ENCODE results near the gene AHCYL1.

AHCYL1 gene

DNA sequence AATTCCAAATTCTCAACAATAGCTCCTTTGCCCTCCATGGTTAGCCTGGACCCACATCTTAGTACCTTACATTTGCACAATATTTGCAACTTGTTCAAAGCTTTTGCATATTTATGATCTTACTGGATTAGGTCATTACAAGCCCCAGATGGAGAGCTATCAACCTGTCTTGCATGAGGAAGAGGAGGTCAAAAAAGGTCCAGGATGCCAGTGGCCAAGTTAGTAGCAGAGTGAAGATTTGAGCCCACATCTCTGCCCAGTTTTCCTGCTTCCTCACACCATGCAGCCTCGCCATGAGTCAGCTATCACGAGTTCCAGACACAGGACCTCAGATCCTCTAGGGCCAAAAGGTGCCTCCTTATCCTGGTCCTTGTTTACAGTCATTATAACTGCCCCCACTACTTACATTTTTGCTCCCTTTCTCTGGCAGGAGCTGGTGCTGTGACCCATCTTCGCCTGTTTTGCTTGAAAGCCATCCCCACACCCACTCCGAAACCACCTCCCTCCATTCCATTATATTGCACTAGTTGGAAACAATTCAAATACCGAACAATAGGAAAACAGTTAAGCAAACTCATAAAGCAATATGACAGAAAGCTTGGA is 5.0 kb upstream of the AHCYL1 start:
- no peaks in the 10 kb centered on the region for H3K27me3 ChIP-seq (ENCODE audit: insufficient read depth, poor library complexity, severe bottlenecking)
- no peak overlapping the region for H3K27ac ChIP-seq (replicated peaks)
- no peak for TF ChIP-seq POLR2AphosphoS5 (IDR thresholded peaks at IDR 0.05; ENCODE audit: low read depth)
- TF ChIP-seq GABPA (IDR thresholded peaks at IDR 0.05; ENCODE audit: low read depth), result no peak
- TF ChIP-seq, protein P1, sequence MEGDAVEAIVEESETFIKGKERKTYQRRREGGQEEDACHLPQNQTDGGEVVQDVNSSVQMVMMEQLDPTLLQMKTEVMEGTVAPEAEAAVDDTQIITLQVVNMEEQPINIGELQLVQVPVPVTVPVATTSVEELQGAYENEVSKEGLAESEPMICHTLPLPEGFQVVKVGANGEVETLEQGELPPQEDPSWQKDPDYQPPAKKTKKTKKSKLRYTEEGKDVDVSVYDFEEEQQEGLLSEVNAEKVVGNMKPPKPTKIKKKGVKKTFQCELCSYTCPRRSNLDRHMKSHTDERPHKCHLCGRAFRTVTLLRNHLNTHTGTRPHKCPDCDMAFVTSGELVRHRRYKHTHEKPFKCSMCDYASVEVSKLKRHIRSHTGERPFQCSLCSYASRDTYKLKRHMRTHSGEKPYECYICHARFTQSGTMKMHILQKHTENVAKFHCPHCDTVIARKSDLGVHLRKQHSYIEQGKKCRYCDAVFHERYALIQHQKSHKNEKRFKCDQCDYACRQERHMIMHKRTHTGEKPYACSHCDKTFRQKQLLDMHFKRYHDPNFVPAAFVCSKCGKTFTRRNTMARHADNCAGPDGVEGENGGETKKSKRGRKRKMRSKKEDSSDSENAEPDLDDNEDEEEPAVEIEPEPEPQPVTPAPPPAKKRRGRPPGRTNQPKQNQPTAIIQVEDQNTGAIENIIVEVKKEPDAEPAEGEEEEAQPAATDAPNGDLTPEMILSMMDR (IDR thresholded peaks at IDR 0.05; ENCODE audit: insufficient read depth, low read length), result no peak
- TF ChIP-seq, protein P2, sequence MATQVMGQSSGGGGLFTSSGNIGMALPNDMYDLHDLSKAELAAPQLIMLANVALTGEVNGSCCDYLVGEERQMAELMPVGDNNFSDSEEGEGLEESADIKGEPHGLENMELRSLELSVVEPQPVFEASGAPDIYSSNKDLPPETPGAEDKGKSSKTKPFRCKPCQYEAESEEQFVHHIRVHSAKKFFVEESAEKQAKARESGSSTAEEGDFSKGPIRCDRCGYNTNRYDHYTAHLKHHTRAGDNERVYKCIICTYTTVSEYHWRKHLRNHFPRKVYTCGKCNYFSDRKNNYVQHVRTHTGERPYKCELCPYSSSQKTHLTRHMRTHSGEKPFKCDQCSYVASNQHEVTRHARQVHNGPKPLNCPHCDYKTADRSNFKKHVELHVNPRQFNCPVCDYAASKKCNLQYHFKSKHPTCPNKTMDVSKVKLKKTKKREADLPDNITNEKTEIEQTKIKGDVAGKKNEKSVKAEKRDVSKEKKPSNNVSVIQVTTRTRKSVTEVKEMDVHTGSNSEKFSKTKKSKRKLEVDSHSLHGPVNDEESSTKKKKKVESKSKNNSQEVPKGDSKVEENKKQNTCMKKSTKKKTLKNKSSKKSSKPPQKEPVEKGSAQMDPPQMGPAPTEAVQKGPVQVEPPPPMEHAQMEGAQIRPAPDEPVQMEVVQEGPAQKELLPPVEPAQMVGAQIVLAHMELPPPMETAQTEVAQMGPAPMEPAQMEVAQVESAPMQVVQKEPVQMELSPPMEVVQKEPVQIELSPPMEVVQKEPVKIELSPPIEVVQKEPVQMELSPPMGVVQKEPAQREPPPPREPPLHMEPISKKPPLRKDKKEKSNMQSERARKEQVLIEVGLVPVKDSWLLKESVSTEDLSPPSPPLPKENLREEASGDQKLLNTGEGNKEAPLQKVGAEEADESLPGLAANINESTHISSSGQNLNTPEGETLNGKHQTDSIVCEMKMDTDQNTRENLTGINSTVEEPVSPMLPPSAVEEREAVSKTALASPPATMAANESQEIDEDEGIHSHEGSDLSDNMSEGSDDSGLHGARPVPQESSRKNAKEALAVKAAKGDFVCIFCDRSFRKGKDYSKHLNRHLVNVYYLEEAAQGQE (IDR thresholded peaks at IDR 0.05; ENCODE audit: insufficient replicate concordance, low read depth), result no peak
- no peak for TF ChIP-seq SPI1 (IDR thresholded peaks at IDR 0.05; ENCODE audit: borderline replicate concordance, low read depth)
- no peak overlapping the region for H3K4me3 ChIP-seq (replicated peaks; ENCODE audit: insufficient read depth, low read length)
- no peak for DNase-seq (ENCODE audit: low read depth in 1 of 2, low spot score in 1 of 2)

DNA sequence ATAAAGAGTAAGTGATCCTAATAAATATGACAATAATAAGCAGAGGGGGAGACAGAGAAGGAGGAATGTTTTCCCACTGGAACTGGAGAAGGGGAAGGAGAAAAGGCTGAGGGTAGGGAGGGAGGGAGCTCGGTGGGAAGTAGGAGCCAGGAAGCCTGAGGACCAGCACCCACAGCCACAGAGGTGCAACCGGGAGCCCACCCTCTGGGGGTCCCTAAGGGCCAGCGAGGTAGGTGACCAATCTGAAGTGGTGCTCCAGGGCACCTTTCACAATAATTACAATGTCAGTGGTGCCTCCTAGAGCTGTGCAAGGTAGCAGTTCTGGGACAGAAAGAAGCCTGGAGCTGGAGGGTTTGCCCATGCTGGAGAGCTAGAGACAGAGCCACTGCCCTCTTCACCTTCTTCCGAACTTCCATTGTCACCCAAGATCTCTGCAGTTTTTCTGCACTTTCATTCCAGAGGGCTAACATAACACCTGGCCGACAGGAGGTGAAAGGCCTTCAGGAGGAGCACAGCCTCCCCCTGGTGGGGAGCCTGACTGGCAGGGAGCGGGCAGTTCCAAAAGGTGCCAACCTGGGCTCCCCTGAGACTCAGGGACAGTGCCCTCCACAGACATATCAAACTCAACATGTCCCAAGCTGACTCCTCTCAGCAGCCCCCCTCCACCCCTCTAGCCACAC is 4.1 kb upstream of the AHCYL1 start:
- Histone ChIP-seq H3K27ac (replicated peaks) (no peak overlapping the region), H3K27me3 (ENCODE audit: insufficient read depth, poor library complexity, severe bottlenecking) (no peaks in the 10 kb centered on the region), H3K4me3 (replicated peaks; ENCODE audit: insufficient read depth, low read length) (no peak overlapping the region)
- TF ChIP-seq SPI1 (IDR thresholded peaks at IDR 0.05; ENCODE audit: borderline replicate concordance, low read depth) (no peak), GABPA (IDR thresholded peaks at IDR 0.05; ENCODE audit: low read depth) (no peak), POLR2AphosphoS5 (IDR thresholded peaks at IDR 0.05; ENCODE audit: low read depth) (no peak)
- TF ChIP-seq, protein P2 (IDR thresholded peaks at IDR 0.05; ENCODE audit: insufficient replicate concordance, low read depth), result no peak
- TF ChIP-seq, protein P1 (IDR thresholded peaks at IDR 0.05; ENCODE audit: insufficient read depth, low read length), result no peak
- DNase-seq (ENCODE audit: low read depth in 1 of 2, low spot score in 1 of 2), result peak in 1 of 2 experiments; percentile 31

DNA sequence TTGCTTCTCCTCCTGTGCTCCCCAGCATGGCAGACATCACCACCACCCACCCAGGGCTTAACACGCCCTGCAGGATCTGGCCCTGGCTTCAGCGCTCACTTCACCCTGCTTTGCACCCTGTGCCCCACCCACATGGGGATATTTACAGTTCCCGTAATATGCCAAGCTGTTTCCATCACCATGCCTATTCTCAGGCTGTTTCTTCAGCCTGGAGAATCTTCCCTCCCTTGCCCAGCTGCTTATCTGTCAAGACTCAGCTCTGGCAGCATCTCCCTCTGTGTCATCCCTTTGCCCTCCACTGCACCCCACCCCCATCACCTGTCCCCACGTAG is 3.6 kb upstream of the AHCYL1 start:
- no peak overlapping the region for H3K27ac ChIP-seq (replicated peaks)
- TF ChIP-seq, protein P1 (IDR thresholded peaks at IDR 0.05; ENCODE audit: insufficient read depth, low read length), result no peak
- TF ChIP-seq SPI1 (IDR thresholded peaks at IDR 0.05; ENCODE audit: borderline replicate concordance, low read depth) (no peak), POLR2AphosphoS5 (IDR thresholded peaks at IDR 0.05; ENCODE audit: low read depth) (no peak), GABPA (IDR thresholded peaks at IDR 0.05; ENCODE audit: low read depth) (no peak)
- TF ChIP-seq, protein P2 (IDR thresholded peaks at IDR 0.05; ENCODE audit: insufficient replicate concordance, low read depth), result no peak
- H3K4me3 ChIP-seq (replicated peaks; ENCODE audit: insufficient read depth, low read length), result no peak overlapping the region
- DNase-seq (ENCODE audit: low read depth in 1 of 2, low spot score in 1 of 2), result no peak
- no peaks in the 10 kb centered on the region for H3K27me3 ChIP-seq (ENCODE audit: insufficient read depth, poor library complexity, severe bottlenecking)
